ENCODE data around the gene IREB2.
A peak's percentile ranks its signal among the peaks of the same experiment; 100 is the strongest.

The IREB2 gene

DNA sequence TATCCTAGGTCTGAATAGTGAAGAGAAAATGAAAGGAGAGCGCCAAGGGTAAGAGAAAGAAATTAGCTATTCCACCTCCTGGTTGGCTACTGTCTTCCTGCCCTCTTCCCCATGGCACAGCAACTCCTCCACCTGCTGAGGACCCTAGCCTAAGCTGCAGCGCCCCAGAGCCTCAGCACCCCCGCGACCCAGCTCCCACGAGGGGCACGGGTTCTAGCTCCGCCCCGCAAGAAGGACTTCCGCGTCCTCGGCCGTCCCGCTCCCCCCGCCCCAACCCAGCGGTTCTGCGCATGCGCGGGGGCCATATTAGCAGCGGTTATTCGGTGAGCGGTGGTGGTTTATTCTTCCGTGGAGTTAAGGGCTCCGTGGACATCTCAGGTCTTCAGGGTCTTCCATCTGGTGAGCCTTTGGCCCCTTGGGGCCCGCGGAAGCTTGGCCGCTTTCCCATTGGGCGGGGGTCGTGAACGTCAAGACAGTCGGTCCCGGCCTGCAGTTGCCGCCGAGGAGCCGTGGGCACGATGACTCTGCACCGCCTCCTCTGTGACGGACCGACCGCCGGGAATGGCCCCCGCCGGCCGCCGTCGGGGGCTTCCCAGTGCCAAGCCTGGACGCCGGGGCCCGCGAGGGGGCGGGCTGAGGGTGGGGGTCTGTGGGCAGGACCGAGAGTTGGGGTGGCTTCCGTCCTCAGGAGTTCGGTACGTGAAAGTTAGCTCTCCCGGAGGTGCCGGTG, 102.3 kb downstream of the IREB2 start, which contains the start of gene PSMA4:
PSMA4 (plus strand) TSS at position 304 of the 730 bp plus-strand sequence. CDS start 1,484 bp downstream, outside the sequence.
- TF ChIP-seq, protein P1, sequence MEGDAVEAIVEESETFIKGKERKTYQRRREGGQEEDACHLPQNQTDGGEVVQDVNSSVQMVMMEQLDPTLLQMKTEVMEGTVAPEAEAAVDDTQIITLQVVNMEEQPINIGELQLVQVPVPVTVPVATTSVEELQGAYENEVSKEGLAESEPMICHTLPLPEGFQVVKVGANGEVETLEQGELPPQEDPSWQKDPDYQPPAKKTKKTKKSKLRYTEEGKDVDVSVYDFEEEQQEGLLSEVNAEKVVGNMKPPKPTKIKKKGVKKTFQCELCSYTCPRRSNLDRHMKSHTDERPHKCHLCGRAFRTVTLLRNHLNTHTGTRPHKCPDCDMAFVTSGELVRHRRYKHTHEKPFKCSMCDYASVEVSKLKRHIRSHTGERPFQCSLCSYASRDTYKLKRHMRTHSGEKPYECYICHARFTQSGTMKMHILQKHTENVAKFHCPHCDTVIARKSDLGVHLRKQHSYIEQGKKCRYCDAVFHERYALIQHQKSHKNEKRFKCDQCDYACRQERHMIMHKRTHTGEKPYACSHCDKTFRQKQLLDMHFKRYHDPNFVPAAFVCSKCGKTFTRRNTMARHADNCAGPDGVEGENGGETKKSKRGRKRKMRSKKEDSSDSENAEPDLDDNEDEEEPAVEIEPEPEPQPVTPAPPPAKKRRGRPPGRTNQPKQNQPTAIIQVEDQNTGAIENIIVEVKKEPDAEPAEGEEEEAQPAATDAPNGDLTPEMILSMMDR (IDR thresholded peaks at IDR 0.05; ENCODE audit: low read length, missing control alignments) = no peak
- peak; percentile 84 for DNase-seq (ENCODE audit: low read depth)
- H3K4me3 ChIP-seq (replicated peaks; ENCODE audit: low read depth, low read length) = peak within 1 kb of the TSS; percentile 94

DNA sequence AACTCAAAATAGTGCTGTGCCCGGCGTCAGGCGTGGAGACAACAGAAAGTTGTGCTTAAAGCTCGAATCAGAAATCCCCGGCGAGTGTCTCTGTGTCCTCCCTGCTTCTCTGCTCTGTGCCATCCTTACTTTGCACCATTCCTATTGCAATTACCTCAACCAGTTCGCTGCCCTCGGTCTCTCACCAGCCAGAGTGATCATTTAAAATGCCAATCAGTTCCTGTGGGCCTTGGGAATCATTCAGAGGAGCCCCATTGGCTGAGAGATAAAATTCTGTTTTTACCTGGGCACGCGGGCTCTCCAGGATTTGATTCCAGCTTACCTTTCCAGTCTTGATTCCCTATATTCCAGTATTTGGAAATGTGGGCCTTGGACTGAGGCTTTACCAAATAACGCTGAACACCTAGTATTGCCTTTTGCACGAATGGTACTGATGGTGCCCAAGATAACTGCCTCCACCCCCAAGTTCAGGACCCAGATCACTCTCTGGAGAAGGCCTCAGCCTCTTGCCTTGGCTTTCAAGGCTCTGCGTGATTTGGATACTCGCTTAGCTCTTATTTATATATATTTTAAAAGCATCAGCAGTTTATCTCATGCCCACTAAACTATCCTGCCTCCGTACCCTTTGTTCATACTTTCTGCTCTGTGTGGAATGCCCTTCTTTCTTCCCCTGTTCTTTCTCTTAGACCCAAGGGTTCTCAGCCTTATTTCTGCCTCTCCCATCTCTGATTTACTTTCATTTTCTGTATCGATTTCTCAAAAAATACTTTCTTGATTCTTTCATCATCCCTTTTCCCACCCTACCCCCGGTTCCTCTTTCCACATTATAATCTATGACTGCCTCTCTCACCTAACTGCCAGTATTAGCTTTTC, 103.1 kb downstream of the IREB2 start:
- TF ChIP-seq, protein P1 (IDR thresholded peaks at IDR 0.05; ENCODE audit: low read length, missing control alignments) = no peak
- DNase-seq (ENCODE audit: low read depth) = no peak
- H3K4me3 ChIP-seq (replicated peaks; ENCODE audit: low read depth, low read length) = peak overlapping the region; percentile 94

DNA sequence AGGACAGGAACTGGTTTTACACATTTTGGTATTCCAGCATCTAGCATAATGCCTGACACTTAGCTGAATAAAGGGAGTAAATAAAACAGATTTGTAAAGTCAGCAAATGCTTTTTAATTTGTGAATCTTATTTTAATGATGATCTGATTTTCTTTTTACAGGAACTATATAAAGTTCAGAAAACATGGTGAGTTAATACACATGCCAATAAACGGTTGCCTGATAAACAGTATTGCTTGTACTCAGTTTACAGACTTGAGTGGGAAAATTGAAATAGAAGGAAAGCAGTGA, 103.7 kb downstream of the IREB2 start:
- TF ChIP-seq, protein P1 (IDR thresholded peaks at IDR 0.05; ENCODE audit: low read length, missing control alignments) = no peak

DNA sequence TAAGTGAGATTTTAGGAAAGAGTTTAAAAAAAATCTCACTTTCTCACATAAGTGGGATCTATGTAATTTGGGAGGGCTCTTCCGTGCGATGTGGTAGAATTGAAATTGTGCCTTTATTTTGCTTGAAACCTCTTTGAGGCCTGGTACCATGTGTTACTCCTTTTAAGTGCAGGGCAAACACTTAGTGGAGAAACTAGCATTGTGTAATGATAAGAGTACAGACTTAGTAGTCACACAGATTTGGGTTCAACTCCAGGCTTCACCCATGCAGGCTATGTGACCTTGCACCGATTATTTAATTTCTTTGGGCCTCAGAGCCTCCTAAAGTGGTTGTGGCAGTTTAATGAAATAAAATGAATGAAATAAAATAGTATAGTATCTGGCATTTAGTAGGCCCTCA, 104.6 kb downstream of the IREB2 start:
- TF ChIP-seq, protein P1 (IDR thresholded peaks at IDR 0.05; ENCODE audit: low read length, missing control alignments) = no peak
- H3K4me3 ChIP-seq (replicated peaks; ENCODE audit: low read depth, low read length) = no peak overlapping the region
- no peak for DNase-seq (ENCODE audit: low read depth)

More for the DNA sequence above, 103.7 kb downstream of the IREB2 start:
- H3K4me3 ChIP-seq (replicated peaks; ENCODE audit: low read depth, low read length) = peak overlapping the region; percentile 94
- DNase-seq (ENCODE audit: low read depth) = no peak

DNA sequence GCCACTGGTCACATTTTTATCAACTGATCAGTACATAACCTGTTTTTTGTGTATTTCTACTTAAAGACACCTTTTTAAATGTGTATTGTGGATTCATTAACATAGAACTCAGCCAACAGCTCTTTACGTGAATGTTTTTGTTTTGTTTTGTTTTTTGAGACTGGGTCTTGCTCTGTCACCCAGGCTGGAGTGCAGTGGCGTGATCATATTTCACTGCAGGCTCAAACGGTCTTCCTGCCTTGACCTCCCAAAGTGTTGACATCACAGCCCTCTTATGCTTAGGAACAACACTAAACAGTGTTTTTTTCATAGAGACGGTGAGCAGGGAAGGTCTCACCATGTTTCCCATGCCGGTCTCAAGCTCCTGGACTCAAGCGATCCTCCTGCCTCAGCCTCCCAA, 112.2 kb downstream of the IREB2 start:
- no peak for DNase-seq (ENCODE audit: low read depth)
- no peak overlapping the region for H3K4me3 ChIP-seq (replicated peaks; ENCODE audit: low read depth, low read length)
- TF ChIP-seq, protein P1 (IDR thresholded peaks at IDR 0.05; ENCODE audit: low read length, missing control alignments) = no peak

DNA sequence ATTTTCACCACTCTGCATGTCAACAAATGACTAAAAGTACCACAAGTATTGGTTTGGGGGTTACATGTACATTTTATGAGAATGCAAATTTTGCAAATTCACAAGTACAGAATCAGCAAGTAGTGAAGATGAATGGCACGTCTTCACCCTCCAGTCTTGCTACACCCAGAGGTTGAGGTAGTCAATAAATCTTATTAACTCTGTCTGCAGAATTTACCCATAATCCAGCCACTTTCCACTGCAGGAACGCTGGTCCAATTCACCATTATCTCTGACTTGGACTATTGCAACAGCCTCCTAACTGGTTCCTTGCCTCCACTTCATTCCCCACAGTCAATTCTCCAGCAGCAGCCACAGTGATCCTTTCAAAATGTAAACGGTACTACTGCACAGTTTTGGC, 112.8 kb downstream of the IREB2 start:
- no peak for DNase-seq (ENCODE audit: low read depth)
- H3K4me3 ChIP-seq (replicated peaks; ENCODE audit: low read depth, low read length) = no peak overlapping the region
- TF ChIP-seq, protein P1 (IDR thresholded peaks at IDR 0.05; ENCODE audit: low read length, missing control alignments) = no peak

All from fibroblast of pulmonary artery (primary cell).